Measurements from ENCODE around the gene SYNGR3. TPM values are rescaled to one million over a fixed set of nuclear protein-coding genes. Genes with fewer than 3 reads are reported as not detected.

Gene SYNGR3
- total RNA-seq, 1 donor from 2014 or later, result 6.0 TPM

- H4K20me1 ChIP-seq (ENCODE audit: insufficient read depth, low read length), result peaks cover 10% of the 10 kb centered on the region
- H3K4me2 ChIP-seq (ENCODE audit: low read length), result peak overlapping the region; percentile 94
- FAIRE-seq, result no peak
- Mint-ChIP-seq H3K36me3 (ENCODE audit: low read depth, unreplicated experiment) (no peaks in the 10 kb centered on the region), H3K27me3 (ENCODE audit: low read depth, unreplicated experiment) (peaks cover 17% of the 10 kb centered on the region), H3K9me3 (ENCODE audit: unreplicated experiment) (no peaks in the 10 kb centered on the region), H3K4me3 (ENCODE audit: unreplicated experiment) (peak overlapping the region; percentile 71), H3K4me1 (ENCODE audit: low read depth, unreplicated experiment) (peaks cover 6% of the 10 kb centered on the region), H3K27ac (ENCODE audit: unreplicated experiment) (peak overlapping the region; percentile 78)
- H2AFZ ChIP-seq (ENCODE audit: low read depth, low read length), result peak overlapping the region; percentile 96
- H3K9ac ChIP-seq (ENCODE audit: low read length), result peak overlapping the region; percentile 66
- peak overlapping the region; percentile 32 for H3K4me3 ChIP-seq (ENCODE audit: insufficient read depth, low read depth, low read length)
- H3K27me3 ChIP-seq (ENCODE audit: insufficient read depth, low read length), result no peaks in the 10 kb centered on the region
- H3K27ac ChIP-seq (ENCODE audit: low read depth, low read length), result no peak overlapping the region
- peaks cover 11% of the 10 kb centered on the region for H3K79me2 ChIP-seq (ENCODE audit: insufficient read depth, low read length)
- TF ChIP-seq EZH2 (IDR thresholded peaks at IDR 0.05; ENCODE audit: insufficient read depth, low read length) (no peak), CTCF (IDR thresholded peaks at IDR 0.05; ENCODE audit: insufficient read depth, low read depth, low read length) (peak; percentile 77)
- H3K4me1 ChIP-seq (ENCODE audit: insufficient read depth, low read length), result peaks cover 22% of the 10 kb centered on the region
- no peaks in the 10 kb centered on the region for H3K9me3 ChIP-seq (ENCODE audit: insufficient read depth, low read depth, low read length)
- no peaks in the 10 kb centered on the region for H3K36me3 ChIP-seq (ENCODE audit: insufficient read depth, low read length)
- peak; percentile 47 for DNase-seq (ENCODE audit: low read depth)
These were observed 33.6 kb downstream of the SYNGR3 start for GRCh38 chr16:2023092-2024031.

- H3K27me3 ChIP-seq (ENCODE audit: insufficient read depth, low read length), result no peaks in the 10 kb centered on the region
- H3K27ac Mint-ChIP-seq (ENCODE audit: unreplicated experiment), result peak overlapping the region; percentile 69
- H3K4me3 Mint-ChIP-seq (ENCODE audit: unreplicated experiment), result no peak overlapping the region
- no peaks in the 10 kb centered on the region for H3K9me3 Mint-ChIP-seq (ENCODE audit: unreplicated experiment)
- DNase-seq (ENCODE audit: low read depth) (no peak), FAIRE-seq (no peak)
- H3K9me3 ChIP-seq (ENCODE audit: insufficient read depth, low read depth, low read length), result no peaks in the 10 kb centered on the region
- peaks cover 17% of the 10 kb centered on the region for H4K20me1 ChIP-seq (ENCODE audit: insufficient read depth, low read length)
- H3K79me2 ChIP-seq (ENCODE audit: insufficient read depth, low read length), result peaks cover 18% of the 10 kb centered on the region
- H3K4me3 ChIP-seq (ENCODE audit: insufficient read depth, low read depth, low read length), result no peak overlapping the region
- H3K27ac ChIP-seq (ENCODE audit: low read depth, low read length), result no peak overlapping the region
- H3K9ac ChIP-seq (ENCODE audit: low read length), result no peak overlapping the region
- no peak overlapping the region for H2AFZ ChIP-seq (ENCODE audit: low read depth, low read length)
- peaks cover 12% of the 10 kb centered on the region for H3K27me3 Mint-ChIP-seq (ENCODE audit: low read depth, unreplicated experiment)
- H3K36me3 Mint-ChIP-seq (ENCODE audit: low read depth, unreplicated experiment), result no peaks in the 10 kb centered on the region
- peak overlapping the region; percentile 94 for H3K4me2 ChIP-seq (ENCODE audit: low read length)
- H3K36me3 ChIP-seq (ENCODE audit: insufficient read depth, low read length), result no peaks in the 10 kb centered on the region
- H3K4me1 Mint-ChIP-seq (ENCODE audit: low read depth, unreplicated experiment), result peaks cover 7% of the 10 kb centered on the region
- TF ChIP-seq CTCF (IDR thresholded peaks at IDR 0.05; ENCODE audit: insufficient read depth, low read depth, low read length) (no peak), EZH2 (IDR thresholded peaks at IDR 0.05; ENCODE audit: insufficient read depth, low read length) (no peak)
- H3K4me1 ChIP-seq (ENCODE audit: insufficient read depth, low read length), result peaks cover 25% of the 10 kb centered on the region
These were observed 34.3 kb downstream of the SYNGR3 start for GRCh38 chr16:2024032-2024420.

- Histone ChIP-seq H3K4me3 (ENCODE audit: insufficient read depth, low read depth, low read length) (no peak overlapping the region), H3K79me2 (ENCODE audit: insufficient read depth, low read length) (peaks cover 27% of the 10 kb centered on the region), H2AFZ (ENCODE audit: low read depth, low read length) (no peak overlapping the region), H3K4me1 (ENCODE audit: insufficient read depth, low read length) (peaks cover 22% of the 10 kb centered on the region), H3K27me3 (ENCODE audit: insufficient read depth, low read length) (no peaks in the 10 kb centered on the region), H3K27ac (ENCODE audit: low read depth, low read length) (no peak overlapping the region), H3K9me3 (ENCODE audit: insufficient read depth, low read depth, low read length) (no peaks in the 10 kb centered on the region), H3K9ac (ENCODE audit: low read length) (no peak overlapping the region), H3K36me3 (ENCODE audit: insufficient read depth, low read length) (no peaks in the 10 kb centered on the region), H3K4me2 (ENCODE audit: low read length) (no peak overlapping the region), H4K20me1 (ENCODE audit: insufficient read depth, low read length) (peaks cover 23% of the 10 kb centered on the region)
- DNase-seq (ENCODE audit: low read depth), result no peak
- no peaks in the 10 kb centered on the region for H3K9me3 Mint-ChIP-seq (ENCODE audit: unreplicated experiment)
- no peak for FAIRE-seq
- H3K4me1 Mint-ChIP-seq (ENCODE audit: low read depth, unreplicated experiment), result peaks cover 7% of the 10 kb centered on the region
- H3K4me3 Mint-ChIP-seq (ENCODE audit: unreplicated experiment), result no peak overlapping the region
- H3K27ac Mint-ChIP-seq (ENCODE audit: unreplicated experiment), result no peak overlapping the region
- no peaks in the 10 kb centered on the region for H3K36me3 Mint-ChIP-seq (ENCODE audit: low read depth, unreplicated experiment)
- peaks cover 9% of the 10 kb centered on the region for H3K27me3 Mint-ChIP-seq (ENCODE audit: low read depth, unreplicated experiment)
- TF ChIP-seq EZH2 (IDR thresholded peaks at IDR 0.05; ENCODE audit: insufficient read depth, low read length) (no peak), CTCF (IDR thresholded peaks at IDR 0.05; ENCODE audit: insufficient read depth, low read depth, low read length) (no peak)
These were observed 35.5 kb downstream of the SYNGR3 start for GRCh38 chr16:2025251-2025650.
